H1 (cell line): Measurements from ENCODE around the gene COA4.

ENCODE experiments used
- CHD1 ChIP-seq: IDR thresholded peaks from 2 replicates; pipeline ENCODE4 v1.6.1; 2012; ENCODE audit warnings: low read depth, low read length, improper control_type of control experiment
- CTCF ChIP-seq, 3 experiments: IDR thresholded peaks; 1 replicate in 2 of 3; 2 replicates in 1 of 3; pipeline versions ENCODE4 v1.5.1 to v1.6.1; 2011; ENCODE audit warnings: low read length in 3 of 3, mild to moderate bottlenecking in 3 of 3, inconsistent platforms in 2 of 3, low read depth in 1 of 3, moderate library complexity in 1 of 3; ENCODE audit not compliant: insufficient read depth in 1 of 3; ENCODE audit errors: control extremely low read depth in 1 of 3
- GABPA ChIP-seq: IDR thresholded peaks from 2 replicates; pipeline ENCODE4 v1.6.1; 2011; ENCODE audit warnings: mild to moderate bottlenecking, low read length, moderate library complexity, borderline replicate concordance; ENCODE audit not compliant: insufficient read depth
- MAFK ChIP-seq: IDR thresholded peaks from 2 replicates; pipeline ENCODE4 v1.6.1; 2012; ENCODE audit warnings: low read depth, mild to moderate bottlenecking, improper control_type of control experiment, low read length
- POLR2AphosphoS5 ChIP-seq: IDR thresholded peaks from 2 replicates; pipeline ENCODE4 v1.6.1; 2011; ENCODE audit warnings: low read depth, low read length

GRCh38 chr11:73870261-73870660, 6.4 kb downstream of the COA4 start:
- TF ChIP-seq MAFK (no peak), CTCF (IDR thresholded peaks at IDR 0.05; ENCODE audit: control extremely low read depth in 1 of 3, insufficient read depth in 1 of 3, low read depth in 1 of 3, low read length in 3 of 3) (no peak), POLR2AphosphoS5 (peak; percentile 60), GABPA (no peak), CHD1 (no peak)
